Measurements from ENCODE around the gene STK4.

Gene STK4

GRCh38 chr20:44976698-44977097 is 10.4 kb downstream of the STK4 start:
- Histone ChIP-seq H3K27me3 (ENCODE audit: insufficient read depth, poor library complexity, severe bottlenecking) (no peaks in the 10 kb centered on the region), H3K4me3 (replicated peaks; ENCODE audit: insufficient read depth, low read length) (no peak overlapping the region), H3K27ac (replicated peaks) (0 out of 2 replicates have a peak overlapping the region, but pooled peaks have one; percentile 85)
- no peak for DNase-seq (ENCODE audit: low read depth in 1 of 2, low spot score in 1 of 2)
- TF ChIP-seq GABPA (IDR thresholded peaks at IDR 0.05; ENCODE audit: low read depth) (no peak), POLR2AphosphoS5 (IDR thresholded peaks at IDR 0.05; ENCODE audit: low read depth) (no peak), SPI1 (IDR thresholded peaks at IDR 0.05; ENCODE audit: borderline replicate concordance, low read depth) (no peak), CTCF (IDR thresholded peaks at IDR 0.05; ENCODE audit: insufficient read depth, low read length) (no peak)

GRCh38 chr20:44979090-44979621 is 12.8 kb downstream of the STK4 start:
- Histone ChIP-seq H3K27me3 (ENCODE audit: insufficient read depth, poor library complexity, severe bottlenecking) (no peaks in the 10 kb centered on the region), H3K27ac (replicated peaks) (peak overlapping the region; percentile 85), H3K4me3 (replicated peaks; ENCODE audit: insufficient read depth, low read length) (no peak overlapping the region)
- TF ChIP-seq SPI1 (IDR thresholded peaks at IDR 0.05; ENCODE audit: borderline replicate concordance, low read depth) (peak; percentile 31; the same call in 1 of the 2 replicates), CTCF (IDR thresholded peaks at IDR 0.05; ENCODE audit: insufficient read depth, low read length) (no peak), POLR2AphosphoS5 (IDR thresholded peaks at IDR 0.05; ENCODE audit: low read depth) (0 out of 2 replicates have a peak, but pooled peaks have one; percentile 25), GABPA (IDR thresholded peaks at IDR 0.05; ENCODE audit: low read depth) (no peak), REST (IDR thresholded peaks at IDR 0.05; ENCODE audit: insufficient replicate concordance, low read depth) (no peak)
- DNase-seq (ENCODE audit: low read depth in 1 of 2, low spot score in 1 of 2): peak; percentile 72 to 91

- DNase-seq (ENCODE audit: low read depth in 1 of 2, low spot score in 1 of 2): no peak
- H3K4me3 ChIP-seq (replicated peaks; ENCODE audit: insufficient read depth, low read length): no peak overlapping the region
- no peaks in the 10 kb centered on the region for H3K27me3 ChIP-seq (ENCODE audit: insufficient read depth, poor library complexity, severe bottlenecking)
- TF ChIP-seq POLR2AphosphoS5 (IDR thresholded peaks at IDR 0.05; ENCODE audit: low read depth) (no peak), SPI1 (IDR thresholded peaks at IDR 0.05; ENCODE audit: borderline replicate concordance, low read depth) (no peak), REST (IDR thresholded peaks at IDR 0.05; ENCODE audit: insufficient replicate concordance, low read depth) (no peak), GABPA (IDR thresholded peaks at IDR 0.05; ENCODE audit: low read depth) (no peak), CTCF (IDR thresholded peaks at IDR 0.05; ENCODE audit: insufficient read depth, low read length) (no peak)
- peak overlapping the region; percentile 44 for H3K27ac ChIP-seq (replicated peaks)
Measured at GRCh38 chr20:44981736-44982406, 15.6 kb downstream of the STK4 start.

All from HL-60 (cell line).